Stimulated activated CD4-positive, alpha-beta T cell treated with anti-CD3 and anti-CD28 coated beads, TNF-alpha, amount 100 ng/mL, for 1 hour (primary cell): Measurements from ENCODE around the gene IFITM5.
"Not testable (repeated sequence)": the region's sequence is repeated elsewhere in the genome, so short reads cannot be mapped to it uniquely, and the experiment has no call there.

Experiments
- DNase-seq, 3 donors: peaks; one replicate each; pipeline ENCODE4 v3.0.0-alpha.2; 2020; ENCODE audit warnings: low read depth in 3 of 3, low spot score in 1 of 3

IFITM5 gene

DNA sequence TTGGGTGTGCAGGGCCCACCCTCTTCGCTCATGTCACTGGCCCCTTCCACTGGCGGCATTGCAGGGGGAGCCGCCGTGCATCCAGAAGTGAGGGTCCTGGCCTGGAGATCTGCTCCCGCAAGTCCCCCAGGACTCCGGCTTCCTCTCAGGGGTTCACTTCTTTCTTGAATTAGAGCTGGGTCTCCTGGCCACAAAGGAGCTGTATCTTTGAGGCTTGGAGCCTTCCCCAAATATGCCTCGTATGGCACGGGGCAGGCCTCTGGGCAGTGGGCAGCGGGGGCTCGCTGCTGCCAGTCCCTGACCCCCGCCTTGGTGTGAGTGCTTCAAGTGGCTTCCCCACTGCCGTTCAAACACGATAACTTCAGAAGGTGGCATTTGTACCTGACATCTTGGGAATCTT lies 28.7 kb upstream of the IFITM5 start:
- no peak for DNase-seq

DNA sequence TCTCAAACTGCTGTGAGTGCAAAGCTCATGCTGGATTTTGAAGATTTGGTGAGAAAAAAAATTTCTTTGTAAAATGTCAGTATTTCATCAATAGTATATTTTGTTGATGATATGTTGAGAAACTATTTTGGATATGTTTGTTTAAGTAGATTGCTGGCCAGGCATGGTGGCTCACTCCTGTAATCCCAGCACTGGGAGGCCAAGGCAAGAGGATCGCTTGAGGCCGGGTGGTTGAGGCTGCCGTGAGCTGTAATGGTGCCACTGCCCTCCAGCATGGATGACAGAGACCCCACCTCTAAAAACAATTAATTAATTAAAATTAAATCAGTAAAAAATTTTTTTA lies 28.2 kb upstream of the IFITM5 start:
- DNase-seq: no peak

DNA sequence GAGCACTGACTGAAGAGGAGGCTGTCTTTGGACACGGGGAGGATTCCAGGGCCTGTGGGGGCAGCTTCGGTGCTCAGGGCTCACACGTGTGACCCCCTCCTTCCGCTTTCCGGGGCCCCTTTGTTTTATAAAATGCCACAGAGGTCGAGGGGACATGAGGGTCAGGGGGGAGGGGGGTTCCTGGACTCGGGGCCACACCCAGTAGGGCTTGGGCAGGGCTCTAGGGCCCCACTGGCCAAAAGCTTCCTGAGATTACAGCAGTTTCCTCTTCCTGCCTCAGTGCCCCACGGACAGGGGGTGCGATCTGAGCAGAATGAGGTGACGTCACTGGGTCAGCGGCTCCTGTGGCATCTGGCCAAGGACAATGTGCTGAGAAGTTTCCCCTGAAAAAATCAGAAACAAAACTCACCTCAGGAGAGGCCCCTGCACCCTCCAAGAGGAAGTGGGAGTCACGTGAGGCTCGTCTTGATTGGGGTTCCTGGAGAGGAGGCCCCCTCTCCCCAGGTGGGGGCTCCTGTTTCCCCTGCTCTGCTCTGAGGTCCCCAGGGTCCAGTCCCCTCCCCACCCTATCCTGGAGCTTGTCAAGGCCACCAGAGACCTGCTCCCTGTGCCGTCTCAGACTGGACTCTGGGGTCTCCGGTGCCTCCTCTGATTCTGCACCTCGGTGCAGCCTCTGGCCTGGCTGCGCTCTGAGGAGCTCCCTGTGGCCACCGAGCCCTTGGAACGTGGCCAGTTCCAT lies 27.7 kb upstream of the IFITM5 start:
- no peak for DNase-seq

DNA sequence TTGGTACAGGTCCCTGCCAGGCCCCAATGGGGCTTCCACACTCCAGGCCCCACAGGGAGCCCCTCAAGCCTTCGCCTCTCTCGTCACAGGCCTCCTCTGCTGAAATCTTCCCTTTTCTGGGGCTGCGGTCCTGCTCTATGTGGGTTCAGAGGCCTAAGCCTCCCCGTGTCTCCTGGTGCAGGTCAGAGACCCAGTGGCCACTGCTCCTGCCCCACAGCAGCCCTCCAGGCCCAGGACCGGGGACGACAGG lies 27.2 kb upstream of the IFITM5 start:
- no peak for DNase-seq

DNA sequence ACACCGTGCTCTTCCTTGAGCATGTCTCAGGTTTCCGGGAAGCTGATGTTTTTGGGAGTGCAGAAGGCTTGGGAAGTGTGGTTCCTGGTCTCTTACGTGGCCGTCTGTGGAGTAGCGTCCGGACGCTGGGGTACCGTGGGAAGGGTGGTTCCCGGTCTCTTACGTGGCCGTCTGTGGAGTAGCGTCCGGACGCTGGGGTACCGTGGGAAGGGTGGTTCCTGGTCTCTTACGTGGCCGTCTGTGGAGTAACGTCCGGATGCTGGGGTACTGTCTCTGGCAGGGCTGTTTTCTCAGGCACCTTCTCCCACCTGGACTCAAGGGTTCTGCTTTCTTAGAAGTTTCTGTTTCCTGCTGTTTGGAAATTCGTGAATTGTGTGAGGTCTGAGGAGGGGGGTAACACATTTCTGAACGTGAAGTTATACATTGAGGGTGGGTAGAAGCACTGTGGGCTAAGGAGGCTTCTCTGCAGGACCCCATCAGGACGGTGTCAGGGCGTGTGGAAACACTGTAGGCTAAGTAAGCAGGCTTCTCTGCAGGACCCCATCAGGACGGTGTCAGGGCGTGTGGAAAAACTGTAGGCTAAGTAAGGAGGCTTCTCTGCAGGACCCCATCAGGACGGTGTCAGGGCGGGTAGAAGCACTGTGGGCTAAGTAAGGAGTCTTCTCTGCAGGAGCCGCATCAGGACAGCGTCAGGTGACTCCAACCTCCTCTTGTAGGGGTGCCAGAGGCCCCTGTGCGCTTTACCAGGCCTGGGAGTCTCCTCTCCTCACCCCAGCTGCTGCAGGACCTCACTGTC lies 26.7 kb upstream of the IFITM5 start:
- no peak for DNase-seq

DNA sequence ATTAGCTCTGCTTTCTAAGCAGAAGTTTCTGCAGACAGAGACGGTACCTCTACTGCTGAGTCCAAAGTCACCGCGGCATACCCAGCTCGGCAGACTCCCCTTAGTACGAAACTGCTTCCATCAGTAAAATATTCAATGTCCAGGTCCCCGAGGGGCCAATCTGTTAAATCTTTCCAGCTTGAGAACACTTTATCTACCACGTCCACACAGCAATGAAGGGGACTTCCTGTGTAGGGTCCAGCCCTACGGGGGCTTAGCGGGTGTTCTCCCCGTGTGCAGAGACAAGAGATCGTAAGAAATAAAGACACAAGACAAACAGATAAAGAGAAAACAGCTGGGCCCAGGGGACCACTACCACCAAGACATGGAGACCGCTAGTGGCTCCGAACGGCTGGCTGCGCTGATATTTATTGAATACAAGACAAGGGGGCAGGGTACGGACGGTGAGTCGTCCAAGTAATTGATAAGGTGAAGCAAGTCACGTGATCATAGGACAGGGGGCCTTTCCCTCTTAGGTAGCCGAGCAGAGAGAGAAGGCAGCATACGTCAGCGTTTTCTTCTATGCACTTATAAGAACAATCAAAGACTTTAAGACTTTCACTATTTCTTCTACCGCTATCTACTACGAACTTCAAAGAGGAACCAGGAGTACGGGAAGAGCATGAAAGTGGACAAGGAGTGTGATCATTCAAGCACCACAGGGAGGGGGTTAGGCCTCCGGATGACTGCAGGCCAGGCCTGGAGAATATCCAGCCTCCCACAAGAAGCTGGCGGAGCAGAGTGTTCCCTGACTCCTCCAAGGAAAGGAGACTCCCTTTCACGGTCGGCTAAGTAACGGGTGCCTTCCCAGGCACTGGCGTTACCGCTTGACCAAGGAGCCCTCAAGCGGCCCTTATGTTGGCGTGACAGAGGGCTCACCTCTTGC lies 25.5 kb upstream of the IFITM5 start:
- DNase-seq: not testable (repeated sequence)

DNA sequence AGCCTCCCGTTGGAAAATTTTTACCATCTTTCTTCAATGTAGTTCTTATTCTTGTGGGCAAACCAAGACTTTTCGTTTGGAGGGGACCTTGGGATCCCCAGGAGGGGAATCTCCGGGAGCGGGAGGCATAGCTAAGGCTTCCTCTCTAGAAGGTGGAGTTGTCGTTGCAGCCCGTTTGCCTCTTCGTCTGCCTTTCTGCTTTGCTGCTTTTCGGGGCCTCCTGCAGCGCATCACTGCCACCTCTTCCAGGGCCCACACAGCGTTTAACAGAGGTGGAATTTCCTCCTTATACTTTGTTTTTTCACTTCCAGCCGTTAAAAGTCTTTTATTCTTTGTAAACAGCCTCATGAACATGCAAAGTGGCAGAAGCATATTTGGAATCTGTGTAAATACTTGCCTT lies 24.8 kb upstream of the IFITM5 start:
- no peak for DNase-seq

DNA sequence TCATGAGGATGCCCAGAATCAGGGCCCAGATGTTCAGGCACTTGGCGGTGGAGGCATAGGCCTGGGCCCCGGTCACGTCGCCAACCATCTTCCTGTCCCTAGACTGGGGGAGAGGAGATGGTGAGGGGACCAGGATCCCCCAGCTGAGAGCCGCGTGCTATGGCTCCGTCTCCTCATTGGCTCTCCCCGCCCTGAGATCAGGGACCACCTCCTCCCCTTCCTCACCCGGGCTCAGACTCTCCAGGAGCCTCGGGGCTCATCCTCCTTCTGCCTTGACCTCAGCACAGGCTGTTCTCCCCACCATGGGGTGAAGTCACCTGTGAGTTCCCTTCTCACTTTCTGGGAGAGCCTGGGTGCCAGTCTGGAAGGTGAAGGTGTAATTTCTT lies 20.6 kb upstream of the IFITM5 start:
- DNase-seq: not testable (repeated sequence)

DNA sequence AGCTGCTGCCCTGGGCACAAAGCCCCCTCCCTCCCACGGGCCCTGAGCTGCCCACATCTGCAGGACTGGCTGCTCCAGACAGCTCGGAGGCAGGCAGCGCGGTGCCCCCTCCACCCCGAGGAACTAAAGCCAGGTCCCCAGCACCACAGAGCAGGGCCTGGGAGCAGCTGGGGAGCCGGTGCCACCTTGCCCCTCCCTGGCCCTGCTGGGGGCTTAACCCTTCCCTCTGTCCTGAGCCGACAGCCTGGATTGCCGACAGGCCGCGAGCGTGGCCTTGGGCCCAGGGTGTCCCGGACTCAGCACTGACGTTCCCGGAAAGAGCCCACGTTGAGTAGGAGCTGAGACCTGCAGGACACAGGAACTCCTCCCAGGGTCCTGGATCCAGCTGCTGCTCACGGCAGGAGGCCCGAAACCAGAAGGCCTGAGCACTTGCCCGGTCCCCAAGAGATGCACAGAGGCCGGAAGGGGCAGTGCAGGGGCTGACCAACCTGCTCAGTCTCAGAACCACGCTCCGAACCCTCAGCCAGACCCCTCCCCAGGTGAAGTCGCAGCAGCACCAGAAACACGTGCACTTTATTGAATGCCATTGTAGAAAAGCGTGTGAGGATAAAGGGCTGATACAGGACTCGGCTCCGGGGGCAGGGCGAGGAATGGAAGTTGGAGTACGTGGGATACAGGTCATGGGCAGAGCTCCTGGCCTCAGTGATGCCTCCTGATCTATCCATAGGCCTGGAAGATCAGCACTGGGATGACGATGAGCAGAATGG lies 20.0 kb upstream of the IFITM5 start:
- not testable (repeated sequence) for DNase-seq

DNA sequence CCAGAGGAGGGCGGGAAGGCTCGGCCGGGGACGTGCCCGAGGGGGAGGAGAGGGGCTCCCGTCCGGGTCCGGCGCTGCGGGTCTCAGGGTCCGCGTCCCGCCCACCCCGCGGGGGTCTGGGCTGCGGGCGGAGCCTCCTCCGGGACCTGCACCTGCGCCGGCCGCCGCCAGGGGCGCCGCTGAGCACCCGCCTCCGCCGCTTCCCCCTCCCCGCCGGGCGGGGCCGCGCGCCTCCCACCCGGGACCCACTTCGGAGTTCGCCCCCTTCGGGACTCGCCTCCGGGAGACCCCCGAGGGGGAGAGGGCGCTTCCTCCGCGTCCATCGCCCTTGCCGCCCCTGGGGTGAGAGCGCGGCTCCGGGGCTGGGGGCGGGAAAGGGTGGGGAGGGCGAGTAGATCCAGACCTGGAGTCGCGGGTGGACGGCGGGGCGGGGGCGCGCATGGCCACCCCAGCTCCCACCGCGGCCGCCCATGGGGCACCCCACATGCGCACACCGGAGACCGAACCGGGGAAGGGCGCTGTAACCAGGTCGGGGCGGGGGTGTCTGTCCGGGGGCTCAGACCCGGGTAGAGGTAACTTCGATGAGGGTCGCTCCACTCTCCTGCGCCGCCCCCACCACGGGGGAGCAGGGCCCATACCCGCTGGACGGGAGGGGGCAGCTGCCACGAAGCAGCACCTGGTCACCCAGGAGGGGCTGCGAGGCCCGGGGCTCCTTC lies 19.2 kb upstream of the IFITM5 start:
- not testable (repeated sequence) for DNase-seq

DNA sequence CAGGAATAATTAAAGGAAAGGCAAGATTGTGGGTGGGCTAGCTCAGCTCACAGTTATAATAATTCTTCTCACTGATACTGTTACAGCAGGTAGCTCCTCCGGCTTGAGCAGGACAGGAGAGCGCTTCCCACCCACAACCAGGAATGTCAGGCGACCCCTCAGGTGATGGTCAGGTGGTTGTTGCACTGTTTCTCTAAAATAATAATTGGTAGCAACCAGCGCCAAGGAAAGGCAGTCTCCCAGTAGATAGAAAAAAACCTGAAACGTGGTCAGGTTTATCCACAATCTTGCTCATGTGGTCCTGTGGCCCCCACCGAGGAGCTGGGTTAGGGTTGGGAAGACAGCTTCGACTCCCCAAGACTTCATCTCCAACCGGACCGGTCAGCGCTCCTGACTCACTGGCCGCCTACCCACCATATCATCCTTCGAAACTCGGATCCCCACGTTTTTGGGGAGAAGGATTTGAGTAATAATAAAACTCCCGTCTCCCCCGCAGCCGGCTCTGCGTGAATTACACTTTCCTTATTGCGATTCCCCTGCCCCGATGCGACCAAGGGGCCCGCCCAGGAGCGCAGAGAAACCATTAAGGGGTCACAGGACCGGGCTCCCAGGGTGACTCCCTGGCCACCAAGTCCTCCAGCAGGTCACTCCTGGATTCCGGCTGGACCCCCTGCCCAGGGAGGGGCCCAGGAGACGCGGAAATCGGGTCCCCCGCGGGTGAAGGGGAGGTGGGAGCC lies 18.5 kb upstream of the IFITM5 start:
- DNase-seq: not testable (repeated sequence)

DNA sequence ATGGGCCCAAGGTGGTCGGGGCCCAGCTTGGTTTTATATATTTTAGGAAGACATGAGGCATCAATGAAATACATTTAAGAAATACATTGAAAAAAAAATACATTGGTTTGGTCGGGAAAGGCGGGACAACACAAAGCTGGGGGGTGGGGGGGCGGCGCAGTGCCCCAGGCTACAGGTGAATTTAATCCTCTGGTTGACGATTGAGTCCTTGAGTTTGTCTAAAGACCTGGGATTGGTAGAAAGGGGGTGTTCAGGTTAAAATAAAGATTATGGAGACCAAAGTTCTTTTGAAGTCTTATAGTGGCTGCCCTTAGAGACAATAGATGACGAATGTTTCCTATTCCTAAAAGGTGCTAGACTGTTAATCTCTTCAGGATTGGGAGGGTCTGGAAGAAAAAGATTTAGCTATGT lies 17.6 kb upstream of the IFITM5 start:
- DNase-seq: no peak

DNA sequence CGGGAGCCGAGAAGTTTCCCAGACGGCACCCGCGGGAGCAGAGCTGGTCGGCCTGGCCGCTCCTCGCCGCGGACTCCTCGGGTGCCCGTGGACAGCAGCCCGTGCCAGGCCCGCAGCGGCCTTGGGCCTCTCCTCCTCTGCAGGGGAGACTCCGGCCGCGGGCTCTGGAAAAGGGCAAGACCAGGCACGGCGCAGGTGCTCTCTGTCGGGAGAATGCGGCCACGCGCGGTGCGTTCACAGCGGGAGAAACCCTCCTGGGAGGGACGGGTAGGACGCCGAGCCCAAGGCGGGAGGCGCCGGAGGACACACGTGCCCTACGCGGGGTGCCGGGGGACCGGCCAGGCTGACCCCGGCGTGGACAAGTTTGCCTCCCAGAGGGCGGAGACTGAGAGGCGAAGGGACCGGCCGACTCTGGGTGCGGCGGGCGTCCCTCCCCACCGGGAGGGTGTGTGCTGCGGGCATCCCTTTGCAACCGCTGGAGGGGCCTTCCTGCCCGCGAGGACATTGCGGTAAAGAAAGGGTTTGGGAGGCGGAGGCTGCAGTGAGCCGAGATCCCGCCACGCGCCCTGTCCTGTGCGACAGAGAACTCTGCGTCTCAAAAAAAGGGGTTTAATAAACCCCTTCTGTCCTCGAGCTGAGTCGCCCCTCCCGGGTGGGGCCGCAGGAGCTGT lies 16.8 kb upstream of the IFITM5 start:
- DNase-seq: no peak

DNA sequence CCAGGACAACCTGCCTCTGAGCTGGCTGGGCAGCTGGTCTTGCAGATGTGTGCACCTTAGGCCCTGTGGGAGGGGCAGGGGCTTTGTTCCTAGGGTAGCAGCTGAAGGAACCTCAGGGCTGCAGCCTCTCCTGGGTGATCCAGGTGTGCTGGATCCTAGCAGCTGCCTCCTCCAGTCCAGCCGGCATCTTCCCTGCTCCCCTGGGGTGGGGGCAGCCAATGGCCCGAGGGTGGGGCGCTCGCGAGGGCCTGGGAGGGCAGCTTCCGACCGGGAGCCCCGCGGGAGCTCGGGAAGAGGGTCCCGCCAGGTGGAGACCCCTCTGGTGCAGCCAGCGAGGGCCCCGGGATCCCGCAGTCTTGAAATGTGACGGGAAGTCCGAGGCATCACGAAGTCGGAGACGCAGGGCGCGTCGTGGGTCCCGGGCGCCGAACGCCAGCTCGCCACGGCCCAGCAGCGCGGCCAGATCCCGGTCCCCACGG lies 16.2 kb upstream of the IFITM5 start:
- DNase-seq: no peak

DNA sequence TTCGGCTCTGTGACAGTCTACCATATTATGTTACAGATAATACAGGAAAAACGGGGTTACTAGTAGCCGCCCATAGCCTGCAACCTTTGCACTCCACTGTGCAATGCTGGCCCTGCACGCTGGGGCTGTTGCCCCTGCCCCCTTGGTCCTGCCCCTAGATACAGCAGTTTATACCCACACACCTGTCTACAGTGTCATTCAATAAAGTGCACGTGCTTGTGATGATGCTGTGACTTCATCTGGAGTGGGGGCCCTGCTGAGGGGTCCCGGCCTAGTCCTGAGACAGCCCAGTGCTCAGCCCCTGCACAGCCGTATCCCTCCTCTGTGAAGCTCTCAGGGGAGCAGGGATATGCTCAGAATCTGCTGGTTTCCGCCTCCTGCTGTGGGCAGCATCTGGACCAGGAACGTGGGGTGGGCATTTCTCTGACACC lies 15.7 kb upstream of the IFITM5 start:
- DNase-seq: no peak

DNA sequence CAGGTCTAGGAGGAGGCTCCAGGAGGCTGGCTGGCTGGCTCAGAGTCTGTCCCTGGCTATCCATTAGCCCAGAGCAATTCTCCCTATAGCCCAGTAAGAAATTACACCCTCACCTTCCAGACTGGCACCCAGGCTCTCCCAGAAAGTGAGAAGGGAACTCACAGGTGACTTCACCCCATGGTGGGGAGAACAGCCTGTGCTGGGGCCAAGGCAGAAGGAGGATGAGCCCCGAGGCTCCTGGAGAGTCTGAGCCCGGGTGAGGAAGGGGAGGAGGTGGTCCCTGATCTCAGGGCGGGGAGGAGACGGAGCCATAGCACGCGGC lies 15.2 kb upstream of the IFITM5 start:
- not testable (repeated sequence) for DNase-seq

DNA sequence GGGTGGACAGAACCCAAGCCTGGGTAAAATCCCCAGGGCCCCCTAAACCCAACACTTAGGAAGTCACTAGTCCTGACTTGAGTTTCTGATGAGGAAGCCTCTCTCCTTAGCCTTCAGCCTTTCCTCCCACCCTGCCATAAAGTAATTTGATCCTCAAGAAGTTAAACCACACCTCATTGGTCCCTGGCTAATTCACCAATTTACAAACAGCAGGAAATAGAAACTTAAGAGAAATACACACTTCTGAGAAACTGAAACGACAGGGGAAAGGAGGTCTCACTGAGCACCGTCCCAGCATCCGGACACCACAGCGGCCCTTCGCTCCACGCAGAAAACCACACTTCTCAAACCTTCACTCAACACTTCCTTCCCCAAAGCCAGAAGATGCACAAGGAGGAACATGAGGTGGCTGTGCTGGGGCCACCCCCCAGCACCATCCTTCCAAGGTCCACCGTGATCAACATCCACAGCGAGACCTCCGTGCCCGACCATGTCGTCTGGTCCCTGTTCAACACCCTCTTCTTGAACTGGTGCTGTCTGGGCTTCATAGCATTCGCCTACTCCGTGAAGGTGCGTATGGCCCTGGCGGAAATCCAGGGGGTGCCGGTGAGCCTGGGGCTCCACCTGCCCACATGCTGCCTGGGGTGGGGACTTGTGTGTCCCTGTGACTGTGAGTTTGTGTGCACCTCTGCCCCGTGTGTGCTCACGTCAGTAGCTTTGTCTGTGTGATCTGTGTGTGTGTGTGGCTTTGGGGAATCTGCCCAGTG lies 14.6 kb upstream of the IFITM5 start, which contains the start of gene IFITM1:
Gene IFITM1, plus strand, starts transcription at position 254 of the 767 bp plus-strand sequence. Its CDS starts 131 bp downstream, at position 385.
- peak in 1 of 3 donors; percentile 33 for DNase-seq

DNA sequence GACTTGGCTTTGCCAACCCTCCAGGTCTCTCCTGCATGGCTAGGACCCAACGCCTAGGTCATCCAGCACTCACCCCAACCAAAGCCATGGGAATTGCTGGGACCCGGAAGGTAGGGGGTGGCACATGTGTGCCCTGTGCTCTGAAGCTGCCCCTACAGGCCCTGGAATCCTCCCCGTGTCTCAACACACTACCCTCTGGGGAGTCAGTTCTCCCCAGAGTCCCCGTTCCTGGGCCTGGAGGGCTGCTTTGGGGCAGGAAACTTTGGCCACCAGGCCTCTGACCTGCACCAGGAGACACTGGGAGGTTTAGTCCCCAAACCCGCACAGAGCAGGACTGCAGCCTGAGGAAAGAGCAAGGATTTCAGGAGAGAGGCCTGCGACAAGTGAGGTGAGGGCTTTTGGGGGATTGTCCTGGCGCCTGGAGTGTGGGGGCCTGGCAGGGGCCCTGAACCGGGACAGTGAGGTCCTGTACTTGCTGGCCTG lies 14.0 kb upstream of the IFITM5 start:
- no peak for DNase-seq
